ENCODE results near the gene SYTL3.

DNA sequence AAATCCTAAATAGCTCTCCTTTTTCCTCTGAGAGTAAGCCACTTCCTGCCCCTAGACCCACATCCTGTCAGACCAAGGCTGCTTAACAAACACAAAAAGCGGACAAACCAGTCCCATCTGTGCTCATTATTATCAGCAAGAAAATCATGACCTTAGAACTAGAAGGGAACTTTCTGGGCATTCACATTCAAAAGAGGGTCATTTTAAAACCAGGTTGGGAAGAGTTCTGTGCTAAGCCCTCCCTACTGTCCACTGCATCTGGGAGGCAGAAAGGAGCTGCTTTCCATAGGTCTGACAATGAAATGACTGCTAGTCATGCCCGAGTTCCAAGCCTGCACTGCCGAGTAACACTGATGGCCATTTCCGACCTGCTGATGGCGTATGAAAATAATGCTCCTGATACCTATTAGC lies 153.9 kb downstream of the SYTL3 start:
- TF ChIP-seq POLR2A (IDR thresholded peaks at IDR 0.05) (no peak), POLR2AphosphoS5 (IDR thresholded peaks at IDR 0.05) (no peak)
- TF ChIP-seq, protein P1, sequence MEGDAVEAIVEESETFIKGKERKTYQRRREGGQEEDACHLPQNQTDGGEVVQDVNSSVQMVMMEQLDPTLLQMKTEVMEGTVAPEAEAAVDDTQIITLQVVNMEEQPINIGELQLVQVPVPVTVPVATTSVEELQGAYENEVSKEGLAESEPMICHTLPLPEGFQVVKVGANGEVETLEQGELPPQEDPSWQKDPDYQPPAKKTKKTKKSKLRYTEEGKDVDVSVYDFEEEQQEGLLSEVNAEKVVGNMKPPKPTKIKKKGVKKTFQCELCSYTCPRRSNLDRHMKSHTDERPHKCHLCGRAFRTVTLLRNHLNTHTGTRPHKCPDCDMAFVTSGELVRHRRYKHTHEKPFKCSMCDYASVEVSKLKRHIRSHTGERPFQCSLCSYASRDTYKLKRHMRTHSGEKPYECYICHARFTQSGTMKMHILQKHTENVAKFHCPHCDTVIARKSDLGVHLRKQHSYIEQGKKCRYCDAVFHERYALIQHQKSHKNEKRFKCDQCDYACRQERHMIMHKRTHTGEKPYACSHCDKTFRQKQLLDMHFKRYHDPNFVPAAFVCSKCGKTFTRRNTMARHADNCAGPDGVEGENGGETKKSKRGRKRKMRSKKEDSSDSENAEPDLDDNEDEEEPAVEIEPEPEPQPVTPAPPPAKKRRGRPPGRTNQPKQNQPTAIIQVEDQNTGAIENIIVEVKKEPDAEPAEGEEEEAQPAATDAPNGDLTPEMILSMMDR (IDR thresholded peaks at IDR 0.05) = no peak

All from upper lobe of left lung (tissue), 4 donors.